Stimulated activated naive CD4-positive, alpha-beta T cell (primary cell): ENCODE measurements around the gene INPP5J.
"Not testable (repeated sequence)": the region's sequence is repeated elsewhere in the genome, so short reads cannot be mapped to it uniquely, and the experiment has no call there.

ENCODE experiments used
- DNase-seq, 6 experiments: peaks; one replicate each; lab custom pipeline; 2025; lab: John Stamatoyannopoulos, UW

Gene INPP5J

GRCh38 chr22:31099841-31100761, 22.7 kb upstream of the INPP5J start:
- no peak for DNase-seq

- DNase-seq: no peak
These were observed 21.8 kb upstream of the INPP5J start for GRCh38 chr22:31100762-31101525.

GRCh38 chr22:31102441-31103081, 20.2 kb upstream of the INPP5J start:
- no peak for DNase-seq

- DNase-seq: no peak
These were observed 19.7 kb upstream of the INPP5J start for GRCh38 chr22:31103111-31103510.

GRCh38 chr22:31103899-31104694, 18.7 kb upstream of the INPP5J start:
- DNase-seq: no peak

GRCh38 chr22:31104869-31105268, 17.9 kb upstream of the INPP5J start:
- DNase-seq: no peak

GRCh38 chr22:31105282-31105929, 17.4 kb upstream of the INPP5J start:
- DNase-seq: no peak

- DNase-seq: no peak
These were observed 16.7 kb upstream of the INPP5J start for GRCh38 chr22:31106001-31106571.

GRCh38 chr22:31106731-31107177, 16.0 kb upstream of the INPP5J start:
- no peak for DNase-seq

GRCh38 chr22:31107178-31107893, 15.4 kb upstream of the INPP5J start, which contains the start of gene SELENOM:
Gene SELENOM, minus strand, starts transcription at chr22:31107568. Its CDS starts 63 bp downstream, at chr22:31107505.
- DNase-seq: peak; percentile 76 to 90 (median 88)

GRCh38 chr22:31107894-31108218, 14.9 kb upstream of the INPP5J start:
- DNase-seq: no peak

GRCh38 chr22:31112547-31113091, 10.1 kb upstream of the INPP5J start:
- not testable (repeated sequence) for DNase-seq

- no peak for DNase-seq
These were observed 4.5 kb upstream of the INPP5J start for GRCh38 chr22:31118046-31118820.

- no peak for DNase-seq
These were observed 3.6 kb upstream of the INPP5J start for GRCh38 chr22:31119026-31119717.

- DNase-seq: no peak
These were observed 2.5 kb upstream of the INPP5J start for GRCh38 chr22:31120230-31120629.

- DNase-seq: no peak
These were observed 2.1 kb upstream of the INPP5J start for GRCh38 chr22:31120642-31121041.

- no peak for DNase-seq
These were observed 1.4 kb upstream of the INPP5J start for GRCh38 chr22:31121403-31121802.

- DNase-seq: no peak
These were observed 602 bp upstream of the INPP5J start for GRCh38 chr22:31122196-31122531.

GRCh38 chr22:31123292-31123602, 481 bp downstream of the INPP5J start:
- no peak for DNase-seq
